BLaER1 treated with 17β-estradiol and CSF1 and Interleukin-3, amounts not matched to agents 10 nM and 100 nM (cell line): ENCODE results near the gene NCCRP1.

Experiments used
- H3K27ac ChIP-seq, 11 experiments: shearing (Covaris generic); formaldehyde crosslinking; 2 replicates each; pipeline ENCODE4 v1.8.1; 2022
- H3K27me3 ChIP-seq, 11 experiments: shearing (Covaris generic); formaldehyde crosslinking; 2 replicates each; pipeline ENCODE4 v1.8.1; 2022
- H3K36me3 ChIP-seq, 11 experiments: shearing (Covaris generic); formaldehyde crosslinking; 2 replicates each; pipeline ENCODE4 v1.8.1; 2022
- H3K4me1 ChIP-seq, 10 experiments: shearing (Covaris generic); formaldehyde crosslinking; 2 replicates each; pipeline ENCODE4 v1.8.1; 2022
- H3K4me2 ChIP-seq, 11 experiments: shearing (Covaris generic); formaldehyde crosslinking; 2 replicates each; pipeline ENCODE4 v1.8.1; 2022
- H3K4me3 ChIP-seq, 10 experiments: shearing (Covaris generic); formaldehyde crosslinking; 2 replicates each; pipeline ENCODE4 v1.8.1; 2022
- H3K9ac ChIP-seq, 11 experiments: shearing (Covaris generic); formaldehyde crosslinking; 2 replicates each; pipeline ENCODE4 v1.8.1; 2022
- H3K9me3 ChIP-seq, 11 experiments: shearing (Covaris generic); formaldehyde crosslinking; replicated peaks in 1 of 11; 2 replicates each; pipeline ENCODE4 v1.8.1; 2022
- H4K20me1 ChIP-seq, 11 experiments: shearing (Covaris generic); formaldehyde crosslinking; 2 replicates each; pipeline ENCODE4 v1.8.1; 2022
- Cebpa-rat ChIP-seq, 11 experiments: shearing (Covaris generic); IDR thresholded peaks; 2 replicates each; pipeline ENCODE4 v1.8.1; 2022

Gene NCCRP1

DNA sequence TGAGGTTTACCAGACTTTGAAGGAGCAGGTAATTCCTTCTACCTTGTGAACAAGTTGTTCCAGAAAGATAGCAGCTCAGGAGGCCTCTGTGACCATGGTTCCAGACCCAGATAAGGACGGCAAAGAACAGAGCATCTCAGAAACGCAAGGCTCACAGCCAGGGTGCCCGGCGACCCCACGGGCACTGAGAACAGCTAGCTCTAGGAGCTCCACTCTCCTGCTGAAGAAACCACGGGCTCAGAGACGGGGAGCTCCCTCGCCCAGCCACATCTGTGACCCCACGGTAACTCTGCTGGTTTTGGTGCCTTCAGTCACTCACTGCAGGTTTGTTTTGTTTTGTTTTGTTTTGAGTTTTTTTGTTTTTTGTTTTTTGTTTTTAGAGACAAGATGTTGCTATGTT, 16.0 kb upstream of the NCCRP1 start:
- Histone ChIP-seq H3K4me3 (no peak overlapping the region), H4K20me1 (peaks cover 0 to 39% (median 9%) of the 10 kb centered on the region in 11 experiments; a peak in 10 of 22 replicates), H3K4me2 (peak overlapping the region in 5 of 11 experiments; percentile 5 to 86 (median 82); a peak in 7 of 22 replicates), H3K4me1 (peaks cover 0 to 51% (median 37%) of the 10 kb centered on the region in 10 experiments; a peak in 16 of 20 replicates), H3K36me3 (peaks cover 30 to 65% (median 45%) of the 10 kb centered on the region in 11 experiments; a peak in 21 of 22 replicates), H3K27me3 (no peaks in the 10 kb centered on the region), H3K27ac (no peak overlapping the region), H3K9ac (no peak overlapping the region), H3K9me3 (no peaks in the 10 kb centered on the region; a peak in 1 of 22 replicates)
- TF ChIP-seq Cebpa-rat (IDR thresholded peaks at IDR 0.05), result no peak

DNA sequence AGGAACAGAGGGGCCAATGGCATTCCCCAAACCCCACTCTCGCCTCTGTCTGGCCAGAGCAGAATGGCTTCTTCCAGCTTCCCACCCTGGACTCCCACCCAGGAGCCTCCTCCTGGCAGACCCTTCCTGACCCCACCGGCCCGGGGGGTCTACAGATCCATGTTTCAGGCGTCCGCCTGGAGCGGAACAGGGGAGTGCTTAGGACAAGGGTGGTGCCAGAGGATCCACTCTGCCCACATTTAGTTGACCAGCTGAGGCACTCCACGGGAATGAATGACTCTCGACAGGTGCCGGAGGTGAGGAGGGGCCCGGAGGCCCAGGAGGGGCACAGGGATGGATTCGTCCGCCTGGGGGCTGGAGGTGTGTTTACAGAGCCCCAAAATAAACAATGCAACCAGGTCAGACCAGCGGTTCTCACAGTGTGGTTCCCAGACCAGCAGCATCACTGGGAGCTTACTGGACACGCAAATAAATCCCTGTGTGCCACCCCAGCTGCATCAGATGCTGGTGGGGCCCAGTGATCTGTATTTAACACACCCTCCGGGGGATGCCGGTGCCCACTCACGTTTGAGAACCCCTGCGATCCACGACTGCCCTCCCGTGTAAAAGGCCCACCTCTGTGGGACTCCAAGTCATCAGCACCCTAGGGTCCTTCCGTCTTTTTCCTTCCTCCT, 15.1 kb upstream of the NCCRP1 start:
- Histone ChIP-seq H3K27ac (no peak overlapping the region), H4K20me1 (peaks cover 0 to 30% (median 9%) of the 10 kb centered on the region in 11 experiments; a peak in 10 of 22 replicates)
- TF ChIP-seq Cebpa-rat (IDR thresholded peaks at IDR 0.05), result no peak

DNA sequence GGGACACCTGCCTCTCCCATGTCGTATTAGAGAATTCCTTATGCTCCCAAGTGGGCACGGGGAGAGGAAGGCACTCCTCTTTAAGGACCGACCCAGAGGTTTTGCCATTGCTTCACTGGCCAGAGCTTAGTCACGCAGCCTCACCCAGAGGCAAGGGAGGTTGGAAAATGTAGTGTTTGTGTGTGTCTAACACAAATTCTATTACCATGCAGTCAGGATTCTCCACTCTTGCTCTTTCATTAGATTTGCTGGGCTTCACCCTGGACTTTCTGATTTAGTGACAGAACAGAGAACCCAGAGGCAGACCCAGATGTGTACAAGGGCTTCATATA, 14.6 kb upstream of the NCCRP1 start:
- Histone ChIP-seq H3K36me3 (peaks cover 21 to 51% (median 31%) of the 10 kb centered on the region in 11 experiments; a peak in 21 of 22 replicates), H3K27me3 (no peaks in the 10 kb centered on the region), H3K27ac (no peak overlapping the region), H3K9me3 (no peaks in the 10 kb centered on the region; a peak in 1 of 22 replicates), H4K20me1 (peaks cover 0 to 26% (median 9%) of the 10 kb centered on the region in 11 experiments; a peak in 10 of 22 replicates), H3K4me3 (no peak overlapping the region), H3K4me2 (no peak overlapping the region), H3K4me1 (peaks cover 0 to 53% (median 37%) of the 10 kb centered on the region in 10 experiments; a peak in 16 of 20 replicates), H3K9ac (no peak overlapping the region)
- no peak for TF ChIP-seq Cebpa-rat (IDR thresholded peaks at IDR 0.05)

More for the DNA sequence above, 15.1 kb upstream of the NCCRP1 start:
- Histone ChIP-seq H3K9me3 (no peaks in the 10 kb centered on the region; a peak in 1 of 22 replicates), H3K4me2 (peak overlapping the region in 1 of 11 experiments; percentile 86; a peak in 1 of 22 replicates), H3K4me1 (peaks cover 0 to 53% (median 37%) of the 10 kb centered on the region in 10 experiments; a peak in 16 of 20 replicates), H3K36me3 (peaks cover 21 to 56% (median 36%) of the 10 kb centered on the region in 11 experiments; a peak in 21 of 22 replicates), H3K4me3 (no peak overlapping the region), H3K9ac (no peak overlapping the region), H3K27me3 (no peaks in the 10 kb centered on the region)

DNA sequence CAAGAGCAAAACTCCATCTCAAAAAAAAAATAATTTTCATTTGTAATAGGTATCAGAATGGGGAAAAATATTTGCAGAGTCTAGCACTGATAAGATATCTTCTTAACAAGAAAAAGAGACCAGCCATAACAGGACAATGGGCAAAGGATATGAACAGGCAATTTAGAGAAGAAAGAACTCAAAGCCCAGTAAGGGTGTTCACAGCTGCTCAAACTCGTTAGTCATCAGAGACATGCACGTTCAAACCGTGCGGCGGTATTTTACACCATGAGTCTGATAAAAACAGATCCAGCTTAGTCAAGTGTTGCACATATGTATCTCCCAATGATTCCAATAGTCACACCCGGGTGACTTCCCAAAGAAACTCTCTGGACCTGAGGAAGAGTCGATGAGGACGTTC, 13.7 kb upstream of the NCCRP1 start:
- Histone ChIP-seq H3K27ac (no peak overlapping the region), H3K36me3 (peaks cover 13 to 41% (median 22%) of the 10 kb centered on the region in 11 experiments; a peak in 20 of 22 replicates), H3K9me3 (no peaks in the 10 kb centered on the region; a peak in 1 of 22 replicates), H3K27me3 (no peaks in the 10 kb centered on the region), H3K9ac (no peak overlapping the region), H4K20me1 (peaks cover 0 to 17% (median 7%) of the 10 kb centered on the region in 11 experiments; a peak in 10 of 22 replicates), H3K4me1 (peaks cover 0 to 47% (median 32%) of the 10 kb centered on the region in 10 experiments; a peak in 16 of 20 replicates), H3K4me3 (no peak overlapping the region), H3K4me2 (no peak overlapping the region)
- no peak for TF ChIP-seq Cebpa-rat (IDR thresholded peaks at IDR 0.05)

DNA sequence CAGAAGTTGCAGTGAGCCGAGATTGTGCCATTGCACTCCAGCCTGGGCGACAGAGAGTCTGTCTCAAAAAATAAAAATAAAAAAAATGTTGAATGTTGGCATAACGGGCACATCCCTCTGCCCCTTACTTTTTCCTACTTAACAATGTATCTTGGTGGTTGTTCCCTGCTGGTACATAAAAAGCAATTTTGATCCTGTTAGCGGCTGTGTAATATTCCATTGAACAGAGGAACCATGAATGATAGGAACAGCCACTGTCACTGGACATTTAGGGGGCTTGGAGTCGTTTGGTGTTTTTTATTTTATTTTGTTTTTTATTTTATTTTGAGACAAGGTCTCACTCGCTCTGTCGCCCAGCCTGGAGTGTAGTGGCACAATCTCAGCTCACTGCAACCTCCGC, 10.4 kb upstream of the NCCRP1 start:
- H3K4me2 ChIP-seq, result no peak overlapping the region
- TF ChIP-seq Cebpa-rat (IDR thresholded peaks at IDR 0.05), result no peak

DNA sequence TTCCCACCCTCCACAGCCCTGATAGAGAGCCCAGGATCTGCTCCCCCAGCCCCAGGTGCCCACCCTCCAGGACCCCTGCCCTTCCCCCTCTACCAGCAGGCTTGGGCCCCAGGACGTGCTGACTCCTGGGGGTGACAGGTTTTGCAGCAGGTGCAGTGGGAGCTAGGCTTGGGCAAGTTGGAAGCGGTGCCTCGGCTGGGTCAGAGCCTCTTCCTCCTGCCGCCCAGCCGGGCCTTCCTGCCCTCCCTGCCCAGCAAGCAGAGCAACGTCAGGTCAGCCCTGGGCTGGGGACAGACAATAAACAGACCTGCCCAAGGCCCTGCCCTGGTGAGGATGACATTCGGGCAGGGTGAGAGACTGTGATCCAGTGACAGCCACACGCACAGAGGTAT, 9.2 kb upstream of the NCCRP1 start:
- H3K4me1 ChIP-seq, result peaks cover 0 to 27% (median 16%) of the 10 kb centered on the region in 10 experiments; a peak in 14 of 20 replicates
- no peak for TF ChIP-seq Cebpa-rat (IDR thresholded peaks at IDR 0.05)

More for the DNA sequence above, 10.4 kb upstream of the NCCRP1 start:
- Histone ChIP-seq H4K20me1 (peaks cover 0 to 3% (median 0%) of the 10 kb centered on the region in 11 experiments; a peak in 3 of 22 replicates), H3K27ac (no peak overlapping the region), H3K9me3 (no peaks in the 10 kb centered on the region; a peak in 1 of 22 replicates), H3K9ac (no peak overlapping the region), H3K36me3 (peaks cover 0 to 14% (median 5%) of the 10 kb centered on the region in 11 experiments; a peak in 6 of 22 replicates), H3K27me3 (no peaks in the 10 kb centered on the region), H3K4me3 (no peak overlapping the region), H3K4me1 (peaks cover 0 to 26% (median 13%) of the 10 kb centered on the region in 10 experiments; a peak in 11 of 20 replicates)

DNA sequence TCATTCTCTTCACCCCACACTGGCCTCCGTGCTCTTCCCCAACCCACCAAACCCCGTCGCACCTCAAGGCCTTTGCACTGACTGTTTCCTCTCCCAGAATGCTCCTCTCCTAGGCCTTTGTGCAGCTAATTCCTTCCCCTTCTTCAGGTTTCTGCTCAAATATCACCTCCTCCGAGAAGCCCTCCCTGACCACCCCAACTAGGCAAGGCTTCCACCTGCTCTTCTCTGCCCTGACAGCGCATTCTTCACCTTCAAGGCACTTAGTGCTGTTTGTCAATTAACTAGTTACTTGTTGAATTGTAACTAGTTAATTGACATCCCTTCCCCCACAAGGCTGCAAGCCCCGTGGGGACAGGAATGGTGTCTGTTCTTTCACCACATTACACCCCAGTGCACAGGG, 7.8 kb upstream of the NCCRP1 start:
- Histone ChIP-seq H3K27me3 (no peaks in the 10 kb centered on the region), H3K4me3 (no peak overlapping the region), H4K20me1 (peaks cover 0 to 3% (median 0%) of the 10 kb centered on the region in 11 experiments; a peak in 2 of 22 replicates), H3K9ac (peak overlapping the region in 1 of 11 experiments; percentile 21; a peak in 1 of 22 replicates), H3K4me2 (peak overlapping the region in 6 of 11 experiments; percentile 7 to 47 (median 29); a peak in 9 of 22 replicates), H3K9me3 (no peaks in the 10 kb centered on the region), H3K4me1 (peaks cover 0 to 38% (median 16%) of the 10 kb centered on the region in 10 experiments; a peak in 14 of 20 replicates), H3K36me3 (no peaks in the 10 kb centered on the region), H3K27ac (no peak overlapping the region)
- no peak for TF ChIP-seq Cebpa-rat (IDR thresholded peaks at IDR 0.05)

More for the DNA sequence above, 9.2 kb upstream of the NCCRP1 start:
- H4K20me1 ChIP-seq, result peaks cover 0 to 3% (median 0%) of the 10 kb centered on the region in 11 experiments; a peak in 3 of 22 replicates
- no peak overlapping the region for H3K27ac ChIP-seq
- H3K36me3 ChIP-seq, result peaks cover 0 to 5% (median 0%) of the 10 kb centered on the region in 11 experiments; a peak in 1 of 22 replicates
- H3K9ac ChIP-seq, result no peak overlapping the region
- H3K4me3 ChIP-seq, result no peak overlapping the region
- no peaks in the 10 kb centered on the region for H3K27me3 ChIP-seq
- H3K9me3 ChIP-seq, result no peaks in the 10 kb centered on the region; a peak in 1 of 22 replicates
- no peak overlapping the region for H3K4me2 ChIP-seq

DNA sequence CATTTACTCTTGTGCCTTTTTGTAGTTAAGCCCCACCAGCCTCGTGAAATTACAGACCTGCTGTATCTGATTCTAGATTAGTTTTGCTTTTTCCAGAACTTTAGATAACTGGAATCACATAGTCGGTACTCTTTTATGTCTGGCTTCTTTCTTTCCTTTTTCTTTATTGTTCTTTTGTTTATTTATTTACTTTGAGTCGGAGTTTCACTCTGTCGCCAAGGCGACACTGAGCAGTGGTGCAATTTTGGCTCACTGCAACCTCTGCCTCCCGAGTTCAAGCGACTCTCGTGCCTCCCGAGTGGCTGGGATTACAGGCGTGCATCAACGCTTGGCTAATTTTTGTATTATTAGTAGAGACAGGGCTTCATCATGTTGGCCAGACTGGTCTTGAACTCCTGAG, 6.0 kb upstream of the NCCRP1 start:
- Histone ChIP-seq H3K4me3 (no peak overlapping the region), H3K27me3 (peaks cover 3 to 11% (median 9%) of the 10 kb centered on the region in 11 experiments), H4K20me1 (peaks cover 0 to 1% (median 0%) of the 10 kb centered on the region in 11 experiments; a peak in 2 of 22 replicates), H3K9me3 (no peaks in the 10 kb centered on the region), H3K36me3 (no peaks in the 10 kb centered on the region), H3K27ac (no peak overlapping the region), H3K4me2 (no peak overlapping the region), H3K9ac (no peak overlapping the region), H3K4me1 (peaks cover 0 to 35% (median 11%) of the 10 kb centered on the region in 10 experiments; a peak in 14 of 20 replicates)
- TF ChIP-seq Cebpa-rat (IDR thresholded peaks at IDR 0.05), result no peak

DNA sequence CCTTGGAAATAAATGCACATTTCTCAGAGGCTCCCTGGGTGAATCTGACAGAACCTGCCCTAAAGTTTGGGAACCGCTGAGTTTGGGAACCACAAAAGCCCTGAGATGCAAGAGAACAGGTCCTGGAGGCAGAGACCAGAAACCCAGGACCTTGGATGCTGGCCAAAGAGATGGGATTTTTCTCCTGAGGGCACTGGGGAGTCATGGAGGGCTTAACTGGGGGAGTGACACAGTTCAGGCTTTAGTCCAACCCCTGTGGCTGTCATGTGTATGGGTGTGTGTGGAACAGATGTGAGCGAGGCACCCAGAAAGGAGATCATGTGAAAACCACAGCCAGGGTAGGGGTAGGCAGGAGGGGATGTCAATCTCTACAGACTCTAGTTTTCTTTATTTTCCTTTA, 3.9 kb upstream of the NCCRP1 start:
- Histone ChIP-seq H4K20me1 (peaks cover 0 to 13% (median 0%) of the 10 kb centered on the region in 11 experiments; a peak in 5 of 22 replicates), H3K36me3 (no peaks in the 10 kb centered on the region), H3K9me3 (no peaks in the 10 kb centered on the region), H3K4me1 (peaks cover 5 to 42% (median 22%) of the 10 kb centered on the region in 10 experiments; a peak in 17 of 20 replicates), H3K27ac (no peak overlapping the region), H3K9ac (no peak overlapping the region), H3K27me3 (peaks cover 24 to 31% (median 30%) of the 10 kb centered on the region in 11 experiments), H3K4me3 (no peak overlapping the region), H3K4me2 (peak overlapping the region in 2 of 11 experiments; percentile 5 to 12; a peak in 2 of 22 replicates)
- TF ChIP-seq Cebpa-rat (IDR thresholded peaks at IDR 0.05), result no peak
